ENCODE data around the gene CRNKL1. TPM values are rescaled to one million over a fixed set of nuclear protein-coding genes. Genes with fewer than 3 reads are reported as not detected.

The CRNKL1 gene
- total and polyA plus RNA-seq, 11 donors, result 11.4 to 21.5 (median 15.7) TPM

DNA sequence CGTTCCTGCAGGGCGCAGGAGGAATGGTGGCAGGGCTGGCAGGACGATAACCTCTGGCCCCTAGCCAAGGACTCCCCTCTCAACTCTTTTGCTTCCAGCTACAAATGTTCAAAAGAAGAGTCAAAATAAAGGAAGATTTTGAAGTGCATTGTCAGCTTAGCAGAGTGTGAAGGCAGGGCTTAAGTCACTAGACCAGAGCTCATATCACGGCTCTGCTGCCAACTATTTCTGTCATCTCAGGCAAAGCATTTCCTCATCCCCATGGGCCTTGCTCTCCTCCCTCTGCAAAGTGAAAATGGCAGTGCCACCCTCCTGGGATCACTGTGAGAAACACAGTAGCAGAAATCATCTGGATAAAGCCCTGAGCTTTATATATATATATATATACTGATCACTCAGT is 36.8 kb upstream of the CRNKL1 start:
- H3K9me3 ChIP-seq, result no peaks in the 10 kb centered on the region
- peak; percentile 38 to 57 (median 49) for ATAC-seq
- H3K36me3 ChIP-seq, result peaks cover 0 to 10% (median 0%) of the 10 kb centered on the region in 9 donors
- H3K27ac ChIP-seq, result peak overlapping the region; percentile 20 to 98 (median 86)
- TF ChIP-seq, protein P1, sequence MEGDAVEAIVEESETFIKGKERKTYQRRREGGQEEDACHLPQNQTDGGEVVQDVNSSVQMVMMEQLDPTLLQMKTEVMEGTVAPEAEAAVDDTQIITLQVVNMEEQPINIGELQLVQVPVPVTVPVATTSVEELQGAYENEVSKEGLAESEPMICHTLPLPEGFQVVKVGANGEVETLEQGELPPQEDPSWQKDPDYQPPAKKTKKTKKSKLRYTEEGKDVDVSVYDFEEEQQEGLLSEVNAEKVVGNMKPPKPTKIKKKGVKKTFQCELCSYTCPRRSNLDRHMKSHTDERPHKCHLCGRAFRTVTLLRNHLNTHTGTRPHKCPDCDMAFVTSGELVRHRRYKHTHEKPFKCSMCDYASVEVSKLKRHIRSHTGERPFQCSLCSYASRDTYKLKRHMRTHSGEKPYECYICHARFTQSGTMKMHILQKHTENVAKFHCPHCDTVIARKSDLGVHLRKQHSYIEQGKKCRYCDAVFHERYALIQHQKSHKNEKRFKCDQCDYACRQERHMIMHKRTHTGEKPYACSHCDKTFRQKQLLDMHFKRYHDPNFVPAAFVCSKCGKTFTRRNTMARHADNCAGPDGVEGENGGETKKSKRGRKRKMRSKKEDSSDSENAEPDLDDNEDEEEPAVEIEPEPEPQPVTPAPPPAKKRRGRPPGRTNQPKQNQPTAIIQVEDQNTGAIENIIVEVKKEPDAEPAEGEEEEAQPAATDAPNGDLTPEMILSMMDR (IDR thresholded peaks at IDR 0.05), result no peak
- TF ChIP-seq POLR2A (IDR thresholded peaks at IDR 0.05), result peak in 1 of 2 donors; percentile 35
- H3K4me3 ChIP-seq, result peak overlapping the region in 4 of 12 donors; percentile 2 to 42 (median 6)
- intact Hi-C loops (cut with DNase I), result loop anchor here in 4 of 10 donors (2.0 to 10.0 kb wide), 4 partner anchors 48 to 366 kb away; no protein-coding TSS in a partner anchor
- 32 to 44% (median 37%) methylated on average over 4 of the region's 4 CpGs for WGBS, 4 donors
- peaks cover 0 to 19% (median 5%) of the 10 kb centered on the region in 12 donors for H3K4me1 ChIP-seq
- peaks cover 0 to 4% (median 0%) of the 10 kb centered on the region in 9 donors for H3K27me3 ChIP-seq
- DNase-seq, result peak in 4 of 5 donors; percentile 34 to 65 (median 44)

DNA sequence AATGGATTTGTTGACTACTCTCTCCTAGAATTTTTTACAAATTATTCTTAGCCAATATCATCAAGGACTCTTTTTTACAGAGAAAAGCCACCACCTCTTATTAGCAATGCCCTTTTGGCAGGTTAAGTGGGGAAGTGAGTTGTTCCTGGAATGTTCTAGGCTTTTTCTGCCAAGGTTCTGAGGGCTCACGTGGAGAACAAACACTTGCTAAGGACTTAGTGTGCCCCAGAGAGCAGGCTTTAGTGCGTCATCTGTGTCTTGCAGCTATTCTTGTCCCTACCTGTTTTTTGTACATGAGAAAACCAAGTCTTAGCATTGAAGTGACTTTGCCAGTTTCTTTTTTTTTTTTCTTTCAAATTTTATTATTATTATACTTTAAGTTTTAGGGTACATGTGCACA is 33.5 kb upstream of the CRNKL1 start:
- 15 to 26% (median 24%) methylated on average over 2 of the region's 2 CpGs for WGBS, 4 donors
- Histone ChIP-seq H3K4me1 (peaks cover 0 to 21% (median 5%) of the 10 kb centered on the region in 12 donors), H3K27me3 (peaks cover 0 to 4% (median 0%) of the 10 kb centered on the region in 9 donors), H3K9me3 (no peaks in the 10 kb centered on the region), H3K4me3 (peak overlapping the region in 9 of 12 donors; percentile 21 to 52 (median 35)), H3K27ac (peak overlapping the region; percentile 79 to 98 (median 86)), H3K36me3 (no peaks in the 10 kb centered on the region)
- ATAC-seq (peak; percentile 71 to 82 (median 78)), DNase-seq (peak in 3 of 5 donors; percentile 41 to 73 (median 43))
- TF ChIP-seq POLR2A (IDR thresholded peaks at IDR 0.05), result no peak
- TF ChIP-seq, protein P1 (IDR thresholded peaks at IDR 0.05), result no peak
- intact Hi-C loops (cut with DNase I), result loop anchor here in 5 of 10 donors (1.0 to 10.0 kb wide), 6 partner anchors 51 to 369 kb away; no protein-coding TSS in a partner anchor

DNA sequence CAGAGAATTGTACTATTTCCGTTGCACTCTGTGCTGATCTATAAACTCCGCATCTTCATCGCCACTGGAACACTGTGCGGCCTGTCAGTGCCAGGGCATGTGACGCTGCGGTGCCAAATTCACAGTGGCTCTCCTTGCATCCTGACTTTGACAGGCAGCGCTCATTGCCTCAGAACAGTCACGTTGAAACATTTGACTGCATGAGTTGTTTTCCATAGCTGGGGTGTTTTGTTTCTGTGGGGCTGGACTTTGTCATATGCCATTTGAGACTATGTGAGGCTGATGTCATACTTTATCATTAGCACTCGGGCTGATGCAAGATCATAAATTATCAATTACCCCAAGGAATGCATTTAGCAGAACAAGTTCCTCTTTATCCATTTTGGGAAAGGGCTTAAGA is 32.8 kb upstream of the CRNKL1 start:
- H3K4me3 ChIP-seq, result peak overlapping the region in 9 of 12 donors; percentile 21 to 52 (median 35)
- peaks cover 0 to 21% (median 5%) of the 10 kb centered on the region in 12 donors for H3K4me1 ChIP-seq
- ATAC-seq (peak; percentile 87 to 92 (median 90)), DNase-seq (peak; percentile 69 to 90 (median 74))
- peak overlapping the region; percentile 70 to 98 (median 86) for H3K27ac ChIP-seq
- no peaks in the 10 kb centered on the region for H3K9me3 ChIP-seq
- intact Hi-C loops (cut with DNase I), result loop anchor here in 4 of 10 donors (1.0 to 10.0 kb wide), 5 partner anchors 52 to 370 kb away; no protein-coding TSS in a partner anchor
- H3K27me3 ChIP-seq, result peaks cover 0 to 4% (median 0%) of the 10 kb centered on the region in 9 donors
- 39 to 56% (median 43%) methylated on average over 9 of the region's 9 CpGs for WGBS, 4 donors
- H3K36me3 ChIP-seq, result no peaks in the 10 kb centered on the region
- TF ChIP-seq, protein P1 (IDR thresholded peaks at IDR 0.05), result no peak
- TF ChIP-seq POLR2A (IDR thresholded peaks at IDR 0.05), result no peak

GRCh38 chr20:20084296-20084752 is 32.1 kb upstream of the CRNKL1 start:
- WGBS, 4 donors, result 38 to 47% (median 42%) methylated on average over 8 of the region's 8 CpGs
- peak overlapping the region; percentile 62 to 98 (median 86) for H3K27ac ChIP-seq

More at GRCh38 chr20:20084296-20084752, 32.1 kb upstream of the CRNKL1 start:
- no peaks in the 10 kb centered on the region for H3K36me3 ChIP-seq
- H3K9me3 ChIP-seq, result no peaks in the 10 kb centered on the region
- H3K27me3 ChIP-seq, result peaks cover 0 to 4% (median 0%) of the 10 kb centered on the region in 9 donors
- peak in 2 of 5 donors; percentile 52 to 65 for DNase-seq
- TF ChIP-seq POLR2A (IDR thresholded peaks at IDR 0.05), result no peak
- TF ChIP-seq, protein P1 (IDR thresholded peaks at IDR 0.05), result no peak
- intact Hi-C loops (cut with DNase I), result loop anchor here (1.0 to 10.0 kb wide), 6 partner anchors 152 to 488 kb away; no protein-coding TSS in a partner anchor
- H3K4me1 ChIP-seq, result peaks cover 0 to 18% (median 5%) of the 10 kb centered on the region in 12 donors
- peak overlapping the region in 1 of 12 donors; percentile 11 for H3K4me3 ChIP-seq
- ATAC-seq, result peak; percentile 12 to 41 (median 30)
